ENCODE data around the gene RAD51B.

Gene RAD51B

GRCh38 chr14:68749487-68750475 is 930.2 kb downstream of the RAD51B start:
- H3K27me3 ChIP-seq (replicated peaks; ENCODE audit: control insufficient read depth, insufficient read depth, low read length) = no peaks in the 10 kb centered on the region
- TF ChIP-seq CTCF (IDR thresholded peaks at IDR 0.05; ENCODE audit: insufficient read depth, low read length, poor library complexity, severe bottlenecking) = no peak
- DNase-seq (ENCODE audit: extremely low read depth, insufficient read length) = no peak
- H3K36me3 ChIP-seq (ENCODE audit: control insufficient read depth, insufficient read depth, low read length) = no peaks in the 10 kb centered on the region
- H3K4me3 ChIP-seq (replicated peaks; ENCODE audit: low read depth, low read length) = no peak overlapping the region

GRCh38 chr14:68752271-68753006 is 932.9 kb downstream of the RAD51B start:
- Histone ChIP-seq H3K27me3 (replicated peaks; ENCODE audit: control insufficient read depth, insufficient read depth, low read length) (no peaks in the 10 kb centered on the region), H3K4me3 (replicated peaks; ENCODE audit: low read depth, low read length) (no peak overlapping the region), H3K36me3 (ENCODE audit: control insufficient read depth, insufficient read depth, low read length) (no peaks in the 10 kb centered on the region)
- DNase-seq (ENCODE audit: extremely low read depth, insufficient read length) = no peak
- TF ChIP-seq CTCF (IDR thresholded peaks at IDR 0.05; ENCODE audit: insufficient read depth, low read length, poor library complexity, severe bottlenecking) = no peak

- Histone ChIP-seq H3K27me3 (replicated peaks; ENCODE audit: control insufficient read depth, insufficient read depth, low read length) (no peaks in the 10 kb centered on the region), H3K36me3 (ENCODE audit: control insufficient read depth, insufficient read depth, low read length) (no peaks in the 10 kb centered on the region), H3K4me3 (replicated peaks; ENCODE audit: low read depth, low read length) (no peak overlapping the region)
- no peak for DNase-seq (ENCODE audit: extremely low read depth, insufficient read length)
- TF ChIP-seq CTCF (IDR thresholded peaks at IDR 0.05; ENCODE audit: insufficient read depth, low read length, poor library complexity, severe bottlenecking) = no peak
Measured at GRCh38 chr14:68753690-68754089, 934.1 kb downstream of the RAD51B start.

GRCh38 chr14:68755016-68755353 is 935.4 kb downstream of the RAD51B start:
- DNase-seq (ENCODE audit: extremely low read depth, insufficient read length) = no peak
- no peaks in the 10 kb centered on the region; the same call in 1 of the 2 replicates for H3K27me3 ChIP-seq (replicated peaks; ENCODE audit: control insufficient read depth, insufficient read depth, low read length)
- no peak for TF ChIP-seq CTCF (IDR thresholded peaks at IDR 0.05; ENCODE audit: insufficient read depth, low read length, poor library complexity, severe bottlenecking)
- no peak overlapping the region for H3K4me3 ChIP-seq (replicated peaks; ENCODE audit: low read depth, low read length)
- H3K36me3 ChIP-seq (ENCODE audit: control insufficient read depth, insufficient read depth, low read length) = no peaks in the 10 kb centered on the region

GRCh38 chr14:68756000-68756481 is 936.5 kb downstream of the RAD51B start:
- TF ChIP-seq CTCF (IDR thresholded peaks at IDR 0.05; ENCODE audit: insufficient read depth, low read length, poor library complexity, severe bottlenecking) = no peak
- DNase-seq (ENCODE audit: extremely low read depth, insufficient read length) = no peak
- Histone ChIP-seq H3K27me3 (replicated peaks; ENCODE audit: control insufficient read depth, insufficient read depth, low read length) (no peaks in the 10 kb centered on the region; the same call in 1 of the 2 replicates), H3K36me3 (ENCODE audit: control insufficient read depth, insufficient read depth, low read length) (no peaks in the 10 kb centered on the region), H3K4me3 (replicated peaks; ENCODE audit: low read depth, low read length) (no peak overlapping the region)
